ENCODE results near the gene MYH9. TPM values are rescaled to one million over a fixed set of nuclear protein-coding genes. Genes with fewer than 3 reads are reported as not detected.

MYH9 gene
- total and polyA plus RNA-seq, 2 experiments from 2014 or later, result 58.4 to 233 TPM

DNA sequence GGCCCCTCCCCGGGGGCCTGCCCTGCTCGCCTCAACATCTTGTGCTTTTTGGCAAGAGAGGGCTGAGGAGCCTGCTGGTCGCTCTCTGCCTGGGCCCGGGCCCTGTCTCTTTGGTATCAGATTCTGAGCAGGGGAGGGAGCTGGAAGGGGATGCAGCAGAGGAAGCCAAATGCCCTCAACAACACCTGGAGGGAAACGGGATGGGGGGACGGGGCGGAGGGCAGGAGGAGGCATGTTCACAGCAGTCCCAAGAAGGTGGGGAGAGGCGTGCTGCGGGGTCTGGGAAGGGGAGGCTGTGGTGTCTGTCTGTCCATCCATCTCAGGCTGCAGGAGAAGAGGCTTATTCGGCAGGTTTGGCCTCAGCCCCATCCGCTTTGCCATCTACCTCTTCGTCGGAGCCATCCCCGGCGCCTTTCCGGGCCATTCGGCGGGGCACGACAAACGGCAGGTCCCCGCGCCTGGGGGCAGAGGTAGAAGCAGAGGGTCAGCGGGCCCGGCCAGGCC lies 105.4 kb downstream of the MYH9 start:
- Mint-ChIP-seq H3K27me3 (ENCODE audit: insufficient read depth, low read depth, poor library complexity) (peaks cover 5% of the 10 kb centered on the region), H3K36me3 (ENCODE audit: low read depth) (peaks cover 65% of the 10 kb centered on the region), H3K27ac (no peak overlapping the region), H3K9me3 (peaks cover 2% of the 10 kb centered on the region; the same call in 2 of the 3 replicates), H3K4me1 (peaks cover 13% of the 10 kb centered on the region), H3K4me3 (no peak overlapping the region)
- H3K4me3 ChIP-seq, result no peak overlapping the region
- ATAC-seq (no peak), DNase-seq (ENCODE audit: low spot score) (no peak)
- TF ChIP-seq ZNF114 (CRISPR knock-in tag; IDR thresholded peaks at IDR 0.05) (no peak), NANOG (IDR thresholded peaks at IDR 0.05; ENCODE audit: borderline replicate concordance) (no peak)
- no peaks in the 10 kb centered on the region for H3K27me3 ChIP-seq (ENCODE audit: insufficient read depth)
- H3K36me3 ChIP-seq (ENCODE audit: insufficient read depth), result peaks cover 44% of the 10 kb centered on the region
- H3K9me2 ChIP-seq (ENCODE audit: insufficient read depth), result no peaks in the 10 kb centered on the region
- no peak overlapping the region for H2AFZ ChIP-seq
- H4K20me1 ChIP-seq (replicated peaks; ENCODE audit: insufficient read depth), result no peaks in the 10 kb centered on the region; the same call in none of the 2 replicates
- H3K79me2 ChIP-seq (replicated peaks; ENCODE audit: insufficient read depth), result no peaks in the 10 kb centered on the region
- H3K4me1 ChIP-seq (ENCODE audit: insufficient read depth), result 0 out of 2 replicates have a peak, but pooled peaks cover 5% of the 10 kb centered on the region
- 0 out of 2 replicates have a peak, but pooled peaks cover 15% of the 10 kb centered on the region for H3F3A ChIP-seq (replicated peaks; ENCODE audit: low read depth)
- H3K4me2 ChIP-seq, result no peak overlapping the region
- no peak overlapping the region for H3K27ac ChIP-seq (ENCODE audit: low read depth)

DNA sequence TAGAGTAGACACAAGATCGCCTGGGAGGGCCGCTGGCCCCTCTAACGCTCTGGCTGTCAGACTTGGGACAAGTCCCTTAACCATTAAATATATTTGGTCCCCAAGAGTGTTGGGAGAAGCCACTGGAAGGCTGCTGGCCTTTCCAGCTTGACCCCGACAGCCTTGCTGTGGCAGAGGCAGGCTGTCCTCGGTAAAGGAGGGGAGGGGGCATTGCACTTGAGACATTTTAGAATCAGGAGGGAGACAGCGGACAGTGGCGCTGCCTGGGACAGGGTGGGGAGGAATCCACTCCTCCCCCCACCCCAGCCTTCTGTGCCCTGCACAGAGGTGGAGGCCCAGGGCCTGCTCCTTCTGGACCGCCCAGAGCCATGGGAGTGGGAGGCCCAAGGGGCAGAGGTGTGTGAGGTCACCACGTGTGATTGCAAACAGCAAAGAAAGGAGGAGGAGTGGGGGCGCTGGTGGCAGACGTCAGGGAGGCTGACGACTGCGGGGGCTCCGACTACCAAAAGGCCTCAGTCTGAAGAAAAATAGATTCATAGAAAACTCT lies 105.9 kb downstream of the MYH9 start:
- H3K27ac ChIP-seq (ENCODE audit: low read depth), result no peak overlapping the region
- H3K27ac Mint-ChIP-seq, result no peak overlapping the region

DNA sequence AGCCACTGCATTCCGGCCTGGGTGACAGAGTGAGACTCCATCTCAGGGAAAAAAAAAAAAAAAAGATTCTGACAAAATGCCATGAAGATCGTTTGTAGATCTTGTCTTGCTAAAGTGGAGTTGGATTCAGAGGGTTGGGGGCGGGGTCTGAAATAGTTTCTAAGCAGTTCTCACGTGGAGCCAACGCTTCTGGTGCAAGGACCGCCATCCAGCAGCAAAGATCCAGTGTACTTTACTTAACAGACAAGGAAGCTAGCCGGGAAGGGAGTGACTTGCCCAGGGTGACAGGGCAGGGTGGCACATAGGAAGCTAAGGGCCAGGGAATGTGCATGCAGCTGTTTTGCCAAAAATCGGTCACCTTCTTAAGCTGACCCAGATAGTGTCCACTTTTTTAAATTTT lies 107.4 kb downstream of the MYH9 start:
- 0 out of 2 replicates have a peak, but pooled peaks cover 7% of the 10 kb centered on the region for H3K4me1 ChIP-seq (ENCODE audit: insufficient read depth)
- Mint-ChIP-seq H3K4me1 (peaks cover 8% of the 10 kb centered on the region), H3K4me3 (no peak overlapping the region), H3K27ac (no peak overlapping the region), H3K9me3 (no peaks in the 10 kb centered on the region; the same call in 2 of the 3 replicates), H3K36me3 (ENCODE audit: low read depth) (peaks cover 48% of the 10 kb centered on the region), H3K27me3 (ENCODE audit: insufficient read depth, low read depth, poor library complexity) (peaks cover 2% of the 10 kb centered on the region)
- no peaks in the 10 kb centered on the region for H3K9me2 ChIP-seq (ENCODE audit: insufficient read depth)
- no peak overlapping the region for H3K4me2 ChIP-seq
- 0 out of 2 replicates have a peak, but pooled peaks cover 9% of the 10 kb centered on the region for H3F3A ChIP-seq (replicated peaks; ENCODE audit: low read depth)
- H4K20me1 ChIP-seq (replicated peaks; ENCODE audit: insufficient read depth), result no peaks in the 10 kb centered on the region; the same call in none of the 2 replicates
- DNase-seq (ENCODE audit: low spot score) (no peak), ATAC-seq (no peak)
- no peak overlapping the region for H3K27ac ChIP-seq (ENCODE audit: low read depth)
- no peaks in the 10 kb centered on the region for H3K27me3 ChIP-seq (ENCODE audit: insufficient read depth)
- no peaks in the 10 kb centered on the region for H3K79me2 ChIP-seq (replicated peaks; ENCODE audit: insufficient read depth)
- H2AFZ ChIP-seq, result no peak overlapping the region
- no peak overlapping the region for H3K4me3 ChIP-seq
- H3K36me3 ChIP-seq (ENCODE audit: insufficient read depth), result peaks cover 30% of the 10 kb centered on the region
- no peak for TF ChIP-seq ZNF331 (CRISPR knock-in tag; IDR thresholded peaks at IDR 0.05; ENCODE audit: low read depth)
- TF ChIP-seq POLR2AphosphoS5 (IDR thresholded peaks at IDR 0.05; ENCODE audit: low read depth), result no peak
- TF ChIP-seq NANOG (IDR thresholded peaks at IDR 0.05; ENCODE audit: borderline replicate concordance), result no peak
- TF ChIP-seq, protein P1, sequence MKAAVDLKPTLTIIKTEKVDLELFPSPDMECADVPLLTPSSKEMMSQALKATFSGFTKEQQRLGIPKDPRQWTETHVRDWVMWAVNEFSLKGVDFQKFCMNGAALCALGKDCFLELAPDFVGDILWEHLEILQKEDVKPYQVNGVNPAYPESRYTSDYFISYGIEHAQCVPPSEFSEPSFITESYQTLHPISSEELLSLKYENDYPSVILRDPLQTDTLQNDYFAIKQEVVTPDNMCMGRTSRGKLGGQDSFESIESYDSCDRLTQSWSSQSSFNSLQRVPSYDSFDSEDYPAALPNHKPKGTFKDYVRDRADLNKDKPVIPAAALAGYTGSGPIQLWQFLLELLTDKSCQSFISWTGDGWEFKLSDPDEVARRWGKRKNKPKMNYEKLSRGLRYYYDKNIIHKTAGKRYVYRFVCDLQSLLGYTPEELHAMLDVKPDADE (IDR thresholded peaks at IDR 0.05), result no peak
- TF ChIP-seq EZH2 (IDR thresholded peaks at IDR 0.05; ENCODE audit: low read depth, unreplicated experiment), result no peak
- TF ChIP-seq, protein P2, sequence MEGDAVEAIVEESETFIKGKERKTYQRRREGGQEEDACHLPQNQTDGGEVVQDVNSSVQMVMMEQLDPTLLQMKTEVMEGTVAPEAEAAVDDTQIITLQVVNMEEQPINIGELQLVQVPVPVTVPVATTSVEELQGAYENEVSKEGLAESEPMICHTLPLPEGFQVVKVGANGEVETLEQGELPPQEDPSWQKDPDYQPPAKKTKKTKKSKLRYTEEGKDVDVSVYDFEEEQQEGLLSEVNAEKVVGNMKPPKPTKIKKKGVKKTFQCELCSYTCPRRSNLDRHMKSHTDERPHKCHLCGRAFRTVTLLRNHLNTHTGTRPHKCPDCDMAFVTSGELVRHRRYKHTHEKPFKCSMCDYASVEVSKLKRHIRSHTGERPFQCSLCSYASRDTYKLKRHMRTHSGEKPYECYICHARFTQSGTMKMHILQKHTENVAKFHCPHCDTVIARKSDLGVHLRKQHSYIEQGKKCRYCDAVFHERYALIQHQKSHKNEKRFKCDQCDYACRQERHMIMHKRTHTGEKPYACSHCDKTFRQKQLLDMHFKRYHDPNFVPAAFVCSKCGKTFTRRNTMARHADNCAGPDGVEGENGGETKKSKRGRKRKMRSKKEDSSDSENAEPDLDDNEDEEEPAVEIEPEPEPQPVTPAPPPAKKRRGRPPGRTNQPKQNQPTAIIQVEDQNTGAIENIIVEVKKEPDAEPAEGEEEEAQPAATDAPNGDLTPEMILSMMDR (conservative IDR thresholded peaks at IDR 0.05; ENCODE audit: low read depth in 2 of 2), result no peak
- TF ChIP-seq STAT1 (IDR thresholded peaks at IDR 0.05; ENCODE audit: unreplicated experiment), result no peak
- TF ChIP-seq EZH2phosphoT487 (IDR thresholded peaks at IDR 0.05; ENCODE audit: unreplicated experiment), result no peak
- TF ChIP-seq CREB1 (CRISPR knock-in tag; IDR thresholded peaks at IDR 0.05; ENCODE audit: low read depth), result no peak

More for the DNA sequence above, 105.9 kb downstream of the MYH9 start:
- ATAC-seq (no peak), DNase-seq (ENCODE audit: low spot score) (no peak)
- Histone ChIP-seq H3K4me1 (ENCODE audit: insufficient read depth) (0 out of 2 replicates have a peak, but pooled peaks cover 7% of the 10 kb centered on the region), H3K4me2 (no peak overlapping the region), H3K4me3 (no peak overlapping the region), H3K9me2 (ENCODE audit: insufficient read depth) (no peaks in the 10 kb centered on the region), H2AFZ (no peak overlapping the region), H3F3A (replicated peaks; ENCODE audit: low read depth) (0 out of 2 replicates have a peak, but pooled peaks cover 11% of the 10 kb centered on the region), H3K79me2 (replicated peaks; ENCODE audit: insufficient read depth) (no peaks in the 10 kb centered on the region), H3K27me3 (ENCODE audit: insufficient read depth) (no peaks in the 10 kb centered on the region), H3K36me3 (ENCODE audit: insufficient read depth) (peaks cover 38% of the 10 kb centered on the region), H4K20me1 (replicated peaks; ENCODE audit: insufficient read depth) (no peaks in the 10 kb centered on the region; the same call in none of the 2 replicates)
- no peaks in the 10 kb centered on the region; the same call in 1 of the 3 replicates for H3K9me3 Mint-ChIP-seq
- TF ChIP-seq, protein P1 (IDR thresholded peaks at IDR 0.05), result no peak
- H3K4me1 Mint-ChIP-seq, result peaks cover 12% of the 10 kb centered on the region
- H3K36me3 Mint-ChIP-seq (ENCODE audit: low read depth), result peaks cover 60% of the 10 kb centered on the region
- peaks cover 5% of the 10 kb centered on the region for H3K27me3 Mint-ChIP-seq (ENCODE audit: insufficient read depth, low read depth, poor library complexity)
- no peak overlapping the region for H3K4me3 Mint-ChIP-seq
